ENCODE data around the gene IGLL5. TPM values are rescaled to one million over a fixed set of nuclear protein-coding genes. Genes with fewer than 3 reads are reported as not detected.
"Not testable (repeated sequence)": the region's sequence is repeated elsewhere in the genome, so short reads cannot be mapped to it uniquely, and the experiment has no call there.

Gene IGLL5
- total RNA-seq, 1 donor from 2014 or later: not detected

DNA sequence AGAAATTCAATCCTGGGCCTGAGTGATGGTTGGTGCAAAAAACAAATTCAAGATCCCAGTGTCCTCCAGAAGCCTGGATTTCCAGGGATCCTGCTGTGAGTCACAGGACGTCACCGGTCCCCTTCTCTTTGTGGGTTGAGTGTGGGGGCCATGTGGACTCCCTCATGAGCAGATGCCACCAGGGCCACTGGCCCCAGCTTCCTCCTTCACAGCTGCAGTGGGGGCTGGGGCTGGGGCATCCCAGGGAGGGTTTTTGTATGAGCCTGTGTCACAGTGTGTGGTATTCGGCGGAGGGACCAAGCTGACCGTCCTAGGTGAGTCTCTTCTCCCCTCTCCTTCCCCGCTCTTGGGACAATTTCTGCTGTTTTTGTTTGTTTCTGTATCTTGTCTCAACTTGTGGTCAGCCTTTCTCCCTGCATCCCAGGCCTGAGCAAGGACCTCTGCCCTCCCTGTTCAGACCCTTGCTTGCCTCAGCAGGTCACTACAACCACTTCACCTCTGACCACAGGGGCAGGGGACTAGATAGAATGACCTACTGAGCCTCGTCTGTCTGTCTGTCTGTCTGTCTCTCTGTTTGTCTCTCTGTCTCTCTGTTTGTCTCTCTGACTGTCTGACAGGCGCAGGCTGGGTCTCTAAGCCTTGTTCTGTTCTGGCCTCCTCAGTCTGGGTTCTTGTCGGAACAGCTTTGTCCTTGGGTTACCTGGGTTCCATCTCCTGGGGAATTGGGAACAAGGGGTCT lies 11.9 kb downstream of the IGLL5 start:
- intact Hi-C loops (cut with micrococcal nuclease): not testable (repeated sequence)

DNA sequence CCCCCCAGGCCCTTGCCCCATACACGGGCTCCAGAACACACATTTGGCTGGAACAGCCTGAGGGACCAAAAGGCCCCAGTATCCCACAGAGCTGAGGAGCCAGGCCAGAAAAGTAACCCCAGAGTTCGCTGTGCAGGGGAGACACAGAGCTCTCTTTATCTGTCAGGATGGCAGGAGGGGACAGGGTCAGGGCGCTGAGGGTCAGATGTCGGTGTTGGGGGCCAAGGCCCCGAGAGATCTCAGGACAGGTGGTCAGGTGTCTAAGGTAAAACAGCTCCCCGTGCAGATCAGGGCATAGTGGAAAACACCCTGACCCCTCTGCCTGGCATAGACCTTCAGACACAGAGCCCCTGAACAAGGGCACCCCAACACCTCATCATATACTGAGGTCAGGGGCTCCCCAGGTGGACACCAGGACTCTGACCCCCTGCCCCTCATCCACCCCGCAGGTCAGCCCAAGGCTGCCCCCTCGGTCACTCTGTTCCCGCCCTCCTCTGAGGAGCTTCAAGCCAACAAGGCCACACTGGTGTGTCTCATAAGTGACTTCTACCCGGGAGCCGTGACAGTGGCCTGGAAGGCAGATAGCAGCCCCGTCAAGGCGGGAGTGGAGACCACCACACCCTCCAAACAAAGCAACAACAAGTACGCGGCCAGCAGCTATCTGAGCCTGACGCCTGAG lies 13.1 kb downstream of the IGLL5 start:
- intact Hi-C loops (cut with micrococcal nuclease): not testable (repeated sequence)

DNA sequence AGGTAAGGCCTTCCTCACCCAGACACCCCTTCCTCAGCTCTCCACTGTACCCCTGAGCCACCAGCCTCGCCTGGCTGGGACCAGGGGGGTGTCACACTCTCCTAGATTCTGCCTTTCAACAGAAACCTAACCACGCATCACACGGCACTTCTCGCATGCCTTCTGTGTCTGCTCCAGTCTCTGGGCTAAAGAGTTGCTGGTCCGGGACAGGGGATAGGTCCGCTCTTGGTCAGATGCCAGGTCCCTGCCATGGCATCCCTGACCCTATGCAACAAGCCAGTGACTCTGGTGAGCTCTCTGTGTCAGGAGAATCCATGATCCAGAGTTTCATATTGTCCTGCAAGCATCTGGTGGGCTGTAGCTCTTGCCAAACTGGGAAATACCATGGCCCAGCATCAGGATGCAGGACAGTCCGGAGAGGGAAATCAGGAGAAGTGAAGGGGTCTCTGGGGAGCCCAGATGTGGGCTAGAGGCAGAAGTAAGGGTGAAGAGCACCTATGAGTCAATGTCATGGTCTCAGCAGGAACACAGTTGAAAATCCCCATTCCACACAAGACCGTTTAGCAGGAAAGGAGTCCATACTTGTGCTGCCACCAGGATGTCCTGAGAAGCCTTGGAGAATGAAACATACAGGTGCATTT lies 14.1 kb downstream of the IGLL5 start:
- intact Hi-C loops (cut with micrococcal nuclease): no loop called here

DNA sequence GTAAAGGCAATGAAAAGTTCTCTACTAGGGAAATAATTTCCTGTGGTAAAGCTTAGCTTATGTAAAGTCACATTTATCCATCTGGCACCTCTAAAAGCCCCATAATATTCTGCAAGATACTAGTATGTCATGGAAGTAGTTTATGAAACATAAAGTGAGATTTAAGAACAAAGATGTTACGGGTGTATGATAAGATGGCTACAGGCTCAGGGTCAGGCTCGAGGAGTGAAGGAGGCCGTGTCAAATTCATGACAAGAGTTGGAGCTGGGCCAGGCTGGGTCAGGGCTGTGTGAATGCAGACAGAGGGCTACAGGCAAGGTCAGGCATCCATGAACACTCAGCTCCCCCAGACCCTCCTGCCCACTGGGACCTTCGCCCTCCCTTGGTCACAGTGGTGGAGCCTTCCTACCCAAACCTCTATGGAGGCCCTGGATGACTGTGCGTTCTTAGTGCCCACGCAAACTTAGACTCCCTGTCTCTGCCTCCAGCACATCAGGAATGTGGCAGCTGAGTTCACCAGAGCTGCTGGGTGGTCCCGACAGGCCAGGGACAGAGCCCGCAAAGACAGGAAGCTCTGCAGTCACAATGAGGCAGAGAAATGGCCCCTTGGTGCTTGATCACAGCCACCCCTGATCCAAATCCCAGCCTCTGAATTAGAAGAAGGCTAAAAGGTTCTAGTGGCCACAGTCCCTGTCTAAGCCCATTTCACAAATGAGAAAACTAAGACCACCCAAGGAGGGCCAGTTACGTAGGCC lies 14.8 kb downstream of the IGLL5 start:
- intact Hi-C loops (cut with micrococcal nuclease): no loop called here

DNA sequence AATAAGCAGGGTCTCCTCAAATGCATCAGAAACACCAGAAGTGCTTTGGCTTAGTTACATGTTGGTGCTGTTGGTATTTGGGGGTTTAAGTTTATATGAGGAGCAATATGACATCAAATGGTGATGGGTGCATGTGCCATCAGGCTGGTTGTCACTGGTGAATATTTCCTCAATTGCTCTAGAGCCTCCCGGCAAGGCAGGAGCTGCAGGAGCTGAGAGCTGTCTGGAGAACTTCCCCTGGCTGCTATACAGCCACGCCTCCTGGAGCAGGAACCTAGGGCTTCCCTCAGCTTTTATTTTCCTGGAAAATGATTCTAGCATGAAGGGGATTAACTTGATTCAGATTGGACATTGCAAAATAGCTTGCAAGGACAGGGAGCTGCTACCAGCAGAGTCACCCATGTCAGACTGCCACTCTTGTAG lies 15.8 kb downstream of the IGLL5 start:
- intact Hi-C loops (cut with micrococcal nuclease): no loop called here

DNA sequence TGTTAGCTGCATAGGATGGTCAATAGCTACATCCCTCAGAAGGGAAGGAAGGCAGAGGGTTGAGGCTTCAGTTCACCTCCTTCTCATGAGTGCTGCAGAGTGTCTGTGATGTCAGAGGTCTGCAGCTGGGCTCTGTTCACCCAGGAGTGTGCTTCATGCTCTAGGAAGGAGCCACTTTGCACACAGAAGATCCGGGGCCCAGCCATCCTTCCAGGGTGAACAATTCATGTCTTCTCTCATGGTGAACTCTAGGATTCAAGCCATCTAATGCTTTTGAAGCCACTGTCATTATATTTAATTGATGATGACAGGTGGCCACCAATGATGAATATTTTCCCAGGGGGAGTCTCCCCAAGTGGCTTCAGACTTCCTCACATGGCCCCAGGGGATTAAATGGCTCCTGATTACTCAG lies 16.2 kb downstream of the IGLL5 start:
- intact Hi-C loops (cut with micrococcal nuclease): not testable (repeated sequence)

DNA sequence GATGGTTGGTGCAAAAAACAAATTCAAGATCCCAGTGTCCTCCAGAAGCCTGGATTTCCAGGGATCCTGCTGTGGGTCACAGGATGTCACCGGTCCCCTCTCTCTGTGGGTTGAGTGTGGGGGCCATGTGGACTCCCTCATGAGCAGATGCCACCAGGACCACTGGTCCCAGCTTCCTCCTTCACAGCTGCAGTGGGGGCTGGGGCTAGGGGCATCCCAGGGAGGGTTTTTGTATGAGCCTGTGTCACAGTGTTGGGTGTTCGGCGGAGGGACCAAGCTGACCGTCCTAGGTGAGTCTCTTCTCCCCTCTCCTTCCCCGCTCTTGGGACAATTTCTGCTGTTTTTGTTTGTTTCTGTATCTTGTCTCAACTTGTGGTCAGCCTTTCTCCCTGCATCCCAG lies 17.1 kb downstream of the IGLL5 start:
- intact Hi-C loops (cut with micrococcal nuclease): not testable (repeated sequence)

DNA sequence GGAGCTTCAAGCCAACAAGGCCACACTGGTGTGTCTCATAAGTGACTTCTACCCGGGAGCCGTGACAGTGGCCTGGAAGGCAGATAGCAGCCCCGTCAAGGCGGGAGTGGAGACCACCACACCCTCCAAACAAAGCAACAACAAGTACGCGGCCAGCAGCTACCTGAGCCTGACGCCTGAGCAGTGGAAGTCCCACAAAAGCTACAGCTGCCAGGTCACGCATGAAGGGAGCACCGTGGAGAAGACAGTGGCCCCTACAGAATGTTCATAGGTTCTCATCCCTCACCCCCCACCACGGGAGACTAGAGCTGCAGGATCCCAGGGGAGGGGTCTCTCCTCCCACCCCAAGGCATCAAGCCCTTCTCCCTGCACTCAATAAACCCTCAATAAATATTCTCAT lies 18.8 kb downstream of the IGLL5 start:
- intact Hi-C loops (cut with micrococcal nuclease): not testable (repeated sequence)

DNA sequence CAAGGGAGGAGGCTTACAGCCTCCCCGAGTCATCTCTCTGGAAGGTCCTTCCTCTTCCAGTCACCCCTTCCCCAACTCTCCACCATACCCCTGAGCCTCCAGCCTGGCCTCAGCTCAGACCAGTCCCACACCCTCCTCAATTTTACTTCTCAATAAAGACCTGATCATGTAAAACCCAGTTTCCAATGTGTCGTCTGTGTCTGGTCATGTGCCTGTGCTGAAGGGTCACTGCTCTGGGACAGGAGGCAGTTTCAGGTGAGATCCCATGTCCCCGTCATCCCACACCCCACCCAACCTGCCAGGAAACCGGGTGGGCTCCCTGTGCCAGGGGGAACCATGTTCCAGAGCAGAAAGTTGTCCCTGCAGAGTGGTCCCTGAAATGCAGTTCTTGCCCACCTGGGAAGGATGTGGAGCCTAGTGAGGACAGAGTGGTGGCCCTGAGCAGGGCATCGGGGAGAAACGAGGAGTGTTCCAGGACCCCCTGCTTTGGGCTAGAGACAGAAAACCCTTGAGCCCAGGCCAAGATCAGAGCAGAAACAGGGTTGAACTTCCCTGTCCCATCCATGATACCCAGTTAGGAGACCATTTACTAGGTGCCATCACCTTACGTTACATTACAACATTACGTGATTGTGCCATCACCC lies 19.4 kb downstream of the IGLL5 start:
- intact Hi-C loops (cut with micrococcal nuclease): no loop called here

DNA sequence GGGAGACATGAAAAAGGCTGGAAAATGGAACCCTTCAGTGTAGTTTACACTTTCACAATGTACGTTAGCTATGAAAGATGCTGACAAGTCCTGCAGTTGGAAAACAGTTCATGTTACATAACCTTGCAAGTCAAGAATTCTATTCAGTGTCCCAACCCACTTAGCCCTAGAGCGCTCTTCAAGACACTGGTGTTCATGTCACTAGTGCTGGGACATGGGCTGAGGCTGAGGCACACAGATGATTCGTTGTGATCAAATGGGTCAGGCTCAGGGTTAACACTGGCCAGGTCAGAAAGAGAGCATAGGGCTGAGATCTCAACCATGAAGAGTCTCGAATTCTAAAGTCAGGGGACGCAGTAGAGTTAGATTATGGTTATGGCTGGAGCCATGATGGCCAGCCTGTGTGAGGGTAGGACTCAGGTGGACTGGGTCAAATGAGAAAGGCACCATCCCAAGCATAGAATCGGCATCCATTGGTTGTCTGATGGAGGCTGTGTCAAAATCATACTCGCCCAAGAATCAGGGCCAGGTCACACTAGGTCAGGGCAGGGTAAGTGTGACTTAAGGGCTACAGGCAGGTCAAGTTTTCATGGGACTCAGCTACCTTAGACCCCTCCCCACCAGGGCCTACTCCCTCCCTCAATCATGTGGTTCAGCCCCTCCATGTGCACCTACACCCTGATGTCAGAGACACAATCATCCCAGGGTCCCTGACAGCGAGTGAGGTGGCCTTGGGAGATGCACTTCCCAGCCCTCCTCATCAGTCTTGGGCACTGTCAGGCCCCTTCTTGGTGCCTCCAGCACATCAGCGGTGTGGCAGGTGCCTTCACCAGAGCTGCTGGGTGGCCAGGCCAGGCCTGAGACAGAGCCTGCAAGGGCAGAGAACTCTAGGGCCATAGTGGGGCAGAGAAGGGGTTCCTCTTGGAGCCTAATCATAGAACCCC lies 20.2 kb downstream of the IGLL5 start:
- intact Hi-C loops (cut with micrococcal nuclease): no loop called here

DNA sequence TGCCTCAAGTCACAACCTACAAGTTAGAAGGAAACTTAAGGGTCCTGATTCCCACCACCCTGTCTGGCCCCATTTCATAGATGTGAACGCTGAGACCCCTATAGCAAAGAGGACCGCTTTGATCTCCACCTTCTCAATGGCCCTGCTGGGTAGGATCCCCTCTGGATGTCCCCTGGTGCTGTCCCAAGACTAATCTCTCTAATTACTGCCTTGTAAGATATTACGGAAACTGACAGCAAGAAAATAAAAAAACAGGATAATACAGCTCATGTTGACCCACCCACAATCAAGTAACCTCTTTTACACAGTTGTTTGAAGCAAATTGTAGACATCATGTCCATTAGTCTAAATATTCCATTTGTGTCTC lies 20.9 kb downstream of the IGLL5 start:
- intact Hi-C loops (cut with micrococcal nuclease): no loop called here

DNA sequence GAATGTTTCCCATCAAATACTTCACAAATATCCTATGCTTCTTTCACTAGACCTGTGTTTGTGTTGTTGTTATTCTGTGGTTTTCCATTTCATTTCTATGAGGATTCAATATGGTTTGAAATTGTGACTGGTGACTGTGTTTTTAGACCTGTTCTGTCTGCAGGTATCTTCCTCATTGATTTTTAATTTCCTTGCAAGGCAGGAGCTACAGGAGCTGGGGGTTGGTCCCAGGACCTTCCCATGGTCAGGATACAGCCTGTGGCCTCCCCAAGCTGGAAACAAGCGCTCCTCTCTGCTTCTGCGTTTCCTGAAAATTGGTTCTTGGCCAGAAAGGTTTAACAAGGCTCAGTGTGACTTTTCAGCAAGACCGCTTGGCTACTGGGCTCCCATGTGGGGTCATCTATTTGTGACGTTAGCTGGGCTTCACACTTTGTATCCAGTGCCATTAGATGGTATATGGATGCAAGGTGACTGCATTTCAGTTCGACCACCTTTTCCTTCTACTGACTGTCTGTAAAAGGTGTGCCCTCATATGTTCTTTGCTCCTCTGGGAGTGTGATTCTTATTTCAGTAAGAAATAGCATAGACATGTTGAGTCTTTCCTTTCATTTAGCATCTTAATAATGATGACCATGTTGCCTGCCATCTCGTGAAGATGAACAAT lies 21.5 kb downstream of the IGLL5 start:
- intact Hi-C loops (cut with micrococcal nuclease): no loop called here

DNA sequence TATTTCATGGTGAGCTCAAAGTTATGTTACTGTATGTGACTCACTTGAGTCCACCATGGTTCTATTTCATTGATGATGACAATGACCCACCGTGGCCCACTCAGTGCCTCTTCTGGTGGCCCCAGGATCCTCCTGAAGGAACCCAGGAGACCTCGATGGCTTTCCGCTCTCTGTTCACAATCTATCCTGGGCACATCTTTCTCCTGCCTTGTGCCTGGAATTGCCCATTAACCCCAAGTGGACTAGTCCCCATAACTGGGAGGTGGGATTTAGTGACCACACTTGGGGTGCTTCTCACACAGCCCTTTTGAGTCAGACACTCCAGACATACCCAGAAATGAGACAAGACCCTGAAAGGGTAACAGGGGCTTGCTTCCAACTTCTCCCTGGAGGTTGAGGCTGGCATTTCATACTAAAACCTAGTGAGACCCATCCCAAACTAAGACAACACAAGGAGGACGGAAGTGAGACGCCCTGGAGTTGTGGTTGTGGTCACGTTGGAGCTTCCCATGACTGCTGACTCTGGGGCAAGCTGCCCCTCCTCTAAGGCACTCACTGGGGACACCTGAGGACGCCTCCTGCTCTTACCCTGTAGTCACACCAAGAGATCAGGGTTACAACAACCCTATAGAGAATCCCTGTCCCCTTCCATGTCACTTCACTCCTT lies 22.1 kb downstream of the IGLL5 start:
- intact Hi-C loops (cut with micrococcal nuclease): no loop called here

DNA sequence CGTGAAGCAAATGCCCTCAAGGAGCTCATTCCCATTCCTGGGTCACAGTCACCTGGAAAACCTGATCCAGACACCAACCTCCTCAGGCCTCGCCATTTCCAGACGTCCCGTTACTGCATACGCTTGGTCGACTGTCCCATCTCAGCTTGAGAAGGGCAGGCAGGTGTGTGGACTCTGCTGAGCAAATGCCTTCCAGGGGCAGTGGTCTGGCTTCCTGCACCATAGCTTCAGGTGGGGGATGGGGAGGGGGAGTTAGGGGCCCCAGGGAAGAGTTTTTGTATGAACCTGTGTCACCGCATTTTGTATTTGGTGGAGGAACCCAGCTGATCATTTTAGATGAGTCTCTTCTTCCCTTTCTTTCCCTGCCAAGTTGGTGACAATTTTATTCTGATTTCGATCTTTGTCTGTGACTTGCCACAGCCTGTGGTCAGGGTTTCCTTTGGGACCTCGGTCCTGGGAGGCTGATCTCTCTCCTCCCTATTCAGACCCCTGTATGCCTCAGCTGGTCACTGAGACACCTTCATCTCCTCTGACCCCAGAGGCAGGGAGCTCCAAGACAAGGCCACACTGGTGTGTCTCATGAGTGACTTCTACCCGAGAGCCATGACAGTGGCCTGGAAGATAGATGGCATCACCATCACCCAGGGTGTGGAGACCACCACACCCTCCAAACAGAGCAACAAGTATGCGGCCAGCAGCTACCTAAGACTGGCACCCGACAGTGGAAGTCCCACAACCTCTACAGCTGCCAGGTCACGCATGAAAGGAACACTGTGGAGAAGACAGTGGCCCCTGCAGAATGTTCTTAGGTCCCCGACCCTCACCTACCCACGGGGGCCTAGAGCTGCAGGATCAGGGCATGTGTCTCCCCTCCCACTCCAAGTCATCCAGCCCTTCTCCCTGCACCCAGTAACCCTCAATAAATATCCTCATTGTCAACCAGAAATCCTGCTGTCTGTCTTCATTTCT lies 22.9 kb downstream of the IGLL5 start:
- intact Hi-C loops (cut with micrococcal nuclease): no loop called here

DNA sequence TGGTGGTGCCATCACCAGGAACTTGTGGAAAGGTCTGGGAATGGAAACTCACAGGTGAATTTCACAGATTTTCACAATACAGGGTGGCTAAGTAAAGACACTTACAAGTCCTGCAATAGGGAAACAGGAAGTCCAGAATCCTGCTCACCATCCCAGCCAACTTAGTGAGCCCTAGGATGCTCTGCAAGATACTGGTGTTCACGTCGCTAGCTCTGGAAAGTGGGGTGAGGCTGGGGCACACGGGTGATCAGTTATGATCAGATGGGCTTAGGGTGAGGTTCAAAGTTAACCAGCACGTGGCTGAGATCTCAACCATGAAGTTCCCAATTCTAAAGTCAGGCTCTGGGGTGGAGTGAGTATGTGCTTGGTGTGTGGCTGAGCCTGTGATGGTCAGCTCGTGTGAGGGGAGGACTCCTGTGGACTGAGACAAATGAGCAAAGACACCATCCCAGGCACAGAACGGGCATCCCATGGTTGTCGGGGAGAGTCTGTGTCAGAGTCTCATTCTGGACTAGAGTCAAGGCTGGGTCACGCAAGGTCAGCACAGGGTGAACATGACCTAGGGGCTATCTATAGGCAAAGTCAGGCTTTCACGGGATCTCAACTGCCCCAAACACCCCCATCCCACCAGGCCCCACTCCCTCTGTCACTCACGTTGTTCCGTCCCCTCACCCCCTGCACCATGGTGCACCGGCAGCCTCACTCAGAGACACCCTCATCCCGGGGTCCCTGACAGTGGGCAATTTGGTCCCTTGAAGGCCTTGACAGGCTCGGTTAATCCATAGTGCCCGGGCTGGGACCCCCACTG lies 23.9 kb downstream of the IGLL5 start:
- intact Hi-C loops (cut with micrococcal nuclease): no loop called here

DNA sequence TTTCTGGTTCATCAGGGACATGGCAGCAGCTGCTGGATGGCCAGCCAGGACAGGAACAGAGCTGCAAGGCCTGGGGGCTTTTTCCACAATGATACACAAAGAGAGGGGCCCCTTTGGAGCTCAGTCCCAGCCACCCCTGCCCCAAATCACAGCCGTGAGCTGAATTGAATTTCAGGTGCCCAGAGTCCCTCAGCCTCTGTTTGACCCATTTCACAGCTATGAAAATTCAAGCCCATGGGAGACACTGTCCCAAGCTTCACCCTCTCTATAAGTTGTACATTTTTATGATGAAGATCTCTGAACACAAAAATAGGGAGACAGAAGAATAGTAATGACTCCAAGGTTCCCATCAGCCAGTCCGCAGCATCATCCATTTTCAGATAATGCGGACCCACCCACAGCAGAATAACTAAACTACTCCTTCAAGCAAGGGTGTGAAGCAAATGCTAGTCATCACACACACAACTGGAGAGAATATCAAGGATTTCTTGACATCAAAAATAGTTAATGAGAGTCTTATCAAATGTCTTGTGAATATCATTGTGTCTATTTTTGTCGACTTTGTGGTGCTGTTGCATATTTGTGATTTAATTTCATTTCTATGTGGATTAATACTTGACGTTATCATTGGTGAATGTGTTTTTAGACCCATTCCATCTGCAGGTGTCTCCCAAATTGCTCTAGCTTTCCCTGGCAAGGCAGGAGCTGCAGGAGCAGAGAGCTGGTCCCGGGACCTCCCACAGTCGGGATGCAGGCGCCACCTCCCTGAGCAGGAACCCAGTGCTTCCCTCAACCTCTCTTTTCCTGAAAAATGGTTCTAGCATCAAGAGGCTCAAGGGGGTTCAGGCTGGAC lies 24.7 kb downstream of the IGLL5 start:
- intact Hi-C loops (cut with micrococcal nuclease): no loop called here
